CD14-positive monocyte (primary cell): Measurements from ENCODE around the gene EGFL6. TPM values are rescaled to one million over a fixed set of nuclear protein-coding genes. Genes with fewer than 3 reads are reported as not detected.

Experiments
- DNase-seq, 3 donors: peaks; one replicate each; pipeline ENCODE4 v3.0.0-alpha.2; 2011 to 2022
- H2AFZ ChIP-seq: 2 replicates; pipeline ENCODE4 v1.6.0; 2012; ENCODE audit warnings: mild to moderate bottlenecking, low read depth, low read length, inconsistent platforms; ENCODE audit not compliant: insufficient read depth, poor library complexity, severe bottlenecking
- H3K27ac ChIP-seq, 2 donors: 1 replicate in 1 of 2; 2 replicates in 1 of 2; pipeline ENCODE4 v1.5.1; 2012 to 2013; ENCODE audit warnings: low read length in 2 of 2, control low read depth in 1 of 2, inconsistent platforms in 1 of 2, low read depth in 1 of 2, mild to moderate bottlenecking in 1 of 2
- H3K27me3 ChIP-seq, 2 donors: one replicate each; pipeline versions ENCODE4 v1.6.0 to v1.6.1; 2011 to 2013; ENCODE audit warnings: low read length in 2 of 2; ENCODE audit not compliant: control insufficient read depth in 2 of 2, insufficient read depth in 2 of 2
- H3K36me3 ChIP-seq, 2 donors: replicated peaks in 1 of 2; 1 replicate in 1 of 2; 2 replicates in 1 of 2; pipeline versions ENCODE4 v1.5.1 to v1.6.1; 2012 to 2013; ENCODE audit warnings: low read length in 2 of 2, control low read depth in 1 of 2, inconsistent platforms in 1 of 2, mild to moderate bottlenecking in 1 of 2; ENCODE audit not compliant: insufficient read depth in 2 of 2, control insufficient read depth in 1 of 2
- H3K4me1 ChIP-seq, 2 donors: 1 replicate in 1 of 2; 2 replicates in 1 of 2; pipeline versions ENCODE4 v1.5.1 to v1.6.1; 2012 to 2013; ENCODE audit warnings: low read length in 2 of 2, control low read depth in 1 of 2, inconsistent platforms in 1 of 2, mild to moderate bottlenecking in 1 of 2, moderate library complexity in 1 of 2; ENCODE audit not compliant: insufficient read depth in 2 of 2, control insufficient read depth in 1 of 2
- H3K4me2 ChIP-seq: replicated peaks from 2 replicates; pipeline ENCODE3; 2012; ENCODE audit warnings: low read length, moderate library complexity, mild to moderate bottlenecking; ENCODE audit not compliant: poor library complexity, severe bottlenecking; ENCODE audit errors: extremely low read depth
- H3K4me3 ChIP-seq, 3 experiments: fragments of 200-600 bp in 1 of 3; sonication (generic) in 1 of 3; replicated peaks in 1 of 3; 1 replicate in 2 of 3; 2 replicates in 1 of 3; pipeline ENCODE4 v1.5.1; 2011 to 2013; ENCODE audit warnings: low read length in 3 of 3, mild to moderate bottlenecking in 3 of 3, control low read depth in 2 of 3, low read depth in 2 of 3, inconsistent platforms in 1 of 3, moderate library complexity in 1 of 3
- H3K79me2 ChIP-seq: 2 replicates; pipeline ENCODE4 v1.6.0; 2012; ENCODE audit warnings: mild to moderate bottlenecking, control low read depth, inconsistent platforms, low read length, moderate library complexity; ENCODE audit not compliant: insufficient read depth
- H3K9ac ChIP-seq: 2 replicates; pipeline ENCODE4 v1.6.0; 2017; ENCODE audit warnings: low read length, mild to moderate bottlenecking; ENCODE audit not compliant: insufficient read depth, poor library complexity, severe bottlenecking
- H3K9me3 ChIP-seq, 2 donors: replicated peaks in 1 of 2; 1 replicate in 1 of 2; 2 replicates in 1 of 2; pipeline versions ENCODE4 v1.5.1 to v1.6.1; 2012 to 2013; ENCODE audit warnings: low read length in 2 of 2, control low read depth in 1 of 2; ENCODE audit not compliant: control insufficient read depth in 1 of 2, insufficient read depth in 1 of 2
- H4K20me1 ChIP-seq: 2 replicates; pipeline ENCODE4 v1.6.0; 2012; ENCODE audit warnings: mild to moderate bottlenecking, low read length, control low read depth, moderate library complexity; ENCODE audit not compliant: insufficient read depth
- H3K27ac Mint-ChIP-seq, 7 donors: one replicate each; pipeline ENCODE4 v1.8.0; 2020; ENCODE audit warnings: mild to moderate bottlenecking in 7 of 7, mixed read lengths in 7 of 7, moderate library complexity in 6 of 7, inconsistent platforms in 2 of 7
- H3K27me3 Mint-ChIP-seq, 3 donors: one replicate each; pipeline ENCODE4 v1.8.0; 2021 to 2022; ENCODE audit warnings: low read depth in 3 of 3, mild to moderate bottlenecking in 3 of 3, mixed read lengths in 3 of 3, moderate library complexity in 3 of 3, inconsistent platforms in 1 of 3
- H3K36me3 Mint-ChIP-seq, 2 donors: one replicate each; pipeline ENCODE4 v1.8.0; 2020; ENCODE audit warnings: mixed read lengths in 2 of 2, inconsistent platforms in 1 of 2, mild to moderate bottlenecking in 1 of 2
- H3K4me1 Mint-ChIP-seq: one replicate; pipeline ENCODE4 v1.8.0; 2020; ENCODE audit warnings: mild to moderate bottlenecking, mixed read lengths
- H3K4me3 Mint-ChIP-seq, 2 donors: one replicate each; pipeline ENCODE4 v1.8.0; 2020; ENCODE audit warnings: mild to moderate bottlenecking in 2 of 2, mixed read lengths in 2 of 2, moderate library complexity in 1 of 2
- H3K9me3 Mint-ChIP-seq, 7 donors: one replicate each; pipeline ENCODE4 v1.8.0; 2020 to 2022; ENCODE audit warnings: mixed read lengths in 7 of 7, mild to moderate bottlenecking in 6 of 7, moderate library complexity in 6 of 7, inconsistent platforms in 2 of 7
- CTCF ChIP-seq: fragments of 200-600 bp; IDR thresholded peaks from one replicate; pipeline ENCODE4 v1.8.0; 2022; ENCODE audit warnings: antibody characterized with exemption, mild to moderate bottlenecking
- WGBS: methylation state at CpG from one replicate; pipeline ENCODE4 v1.1.5; 2013; ENCODE audit warnings: missing lambda C conversion rate; ENCODE audit not compliant: insufficient coverage; 5-methylcytosine and 5-hydroxymethylcytosine counted together
- intact Hi-C, 2 donors: fragments of 100-400 bp; cut with micrococcal nuclease; formaldehyde crosslinking; loops; one replicate each; pipeline versions ENCODE4 v1.15.0 to v1.15.1; 2023
- polyA plus RNA-seq, 3 donors: library from polyadenylated mRNA; depleted of rRNA in 1 of 3; unstranded in 2 of 3; stranded (reverse) in 1 of 3; fragments of 300-500 nt in 2 of 3; fragments of >200 nt in 1 of 3; fragmentation: Illumina TruSeq in 2 of 3; gene quantifications; 1 replicate in 2 of 3; 2 replicates in 1 of 3; pipeline ENCODE4 v1.2.3, GENCODE V29; 2012 to 2021

The EGFL6 gene
- polyA plus RNA-seq, 3 donors = not detected

- peaks cover 9% of the 10 kb centered on the region for H3K79me2 ChIP-seq
- H3K27ac Mint-ChIP-seq = no peak overlapping the region
These were observed 80.4 kb downstream of the EGFL6 start for GRCh38 chrX:13649838-13650237.

GRCh38 chrX:13650318-13650717 lies 80.9 kb downstream of the EGFL6 start:
- Histone ChIP-seq H3K9ac (no peak overlapping the region), H3K27me3 (no peaks in the 10 kb centered on the region), H3K36me3 (no peaks in the 10 kb centered on the region), H3K79me2 (peaks cover 13% of the 10 kb centered on the region), H3K4me1 (peaks cover 19 to 21% of the 10 kb centered on the region in 2 donors), H3K9me3 (peaks cover 8 to 11% of the 10 kb centered on the region in 2 donors), H3K27ac (no peak overlapping the region), H3K4me2 (no peak overlapping the region), H2AFZ (no peak overlapping the region), H3K4me3 (no peak overlapping the region), H4K20me1 (no peaks in the 10 kb centered on the region)
- TF ChIP-seq CTCF = no peak
- Mint-ChIP-seq H3K9me3 (peaks cover 2 to 25% (median 15%) of the 10 kb centered on the region in 7 donors), H3K4me3 (no peak overlapping the region), H3K27ac (no peak overlapping the region), H3K36me3 (peaks cover 3 to 4% of the 10 kb centered on the region in 2 donors), H3K27me3 (peaks cover 0 to 28% (median 0%) of the 10 kb centered on the region in 3 donors), H3K4me1 (peaks cover 13% of the 10 kb centered on the region)
- no peak for DNase-seq
- intact Hi-C loops = loop anchor here (5.0 to 10.0 kb wide), 2 partner anchors 42 to 84 kb away; partner anchors contain the start of genes OFD1 (in 2 of the 2) and TRAPPC2 (in 2 of the 2)
- no CpG with 5 or more reads among the region's 1 CpG for WGBS

More at GRCh38 chrX:13649838-13650237, 80.4 kb downstream of the EGFL6 start:
- Mint-ChIP-seq H3K27me3 (peaks cover 0 to 26% (median 0%) of the 10 kb centered on the region in 3 donors), H3K36me3 (no peaks in the 10 kb centered on the region), H3K4me1 (peaks cover 13% of the 10 kb centered on the region), H3K9me3 (peaks cover 2 to 25% (median 15%) of the 10 kb centered on the region in 7 donors), H3K4me3 (no peak overlapping the region)
- no peak for DNase-seq
- Histone ChIP-seq H3K27ac (no peak overlapping the region), H3K4me2 (no peak overlapping the region), H3K9me3 (peaks cover 8 to 11% of the 10 kb centered on the region in 2 donors), H4K20me1 (no peaks in the 10 kb centered on the region), H3K36me3 (no peaks in the 10 kb centered on the region), H3K9ac (no peak overlapping the region), H3K4me3 (no peak overlapping the region), H3K27me3 (no peaks in the 10 kb centered on the region), H2AFZ (no peak overlapping the region), H3K4me1 (peaks cover 19 to 21% of the 10 kb centered on the region in 2 donors)
- 90% methylated on average over 2 of the region's 5 CpGs for WGBS
- intact Hi-C loops = loop anchor here (5.0 to 10.0 kb wide), 2 partner anchors 42 to 85 kb away; partner anchors contain the start of genes OFD1 (in 2 of the 2) and TRAPPC2 (in 2 of the 2)
- TF ChIP-seq CTCF = no peak
